Measurements from ENCODE around the gene OXA1L.

DNA sequence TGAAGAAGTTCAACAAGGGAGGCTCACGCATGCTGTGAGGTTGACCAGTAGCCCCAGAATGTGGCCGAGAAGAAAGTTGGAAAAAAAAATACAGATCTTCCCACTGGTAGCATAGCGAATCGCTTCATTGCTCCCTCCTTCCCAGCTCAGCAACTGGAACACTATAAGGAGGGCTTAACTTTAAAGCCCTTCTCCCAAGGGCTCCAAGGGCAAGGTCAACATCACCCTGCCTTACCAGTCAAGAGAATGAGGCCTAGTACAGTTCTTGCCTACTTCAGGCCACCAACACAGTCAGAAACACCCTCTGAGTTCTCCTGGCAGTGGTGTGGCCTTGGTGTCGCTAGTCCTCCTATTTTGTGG is 14.4 kb downstream of the OXA1L start:
- TF ChIP-seq, protein P1, sequence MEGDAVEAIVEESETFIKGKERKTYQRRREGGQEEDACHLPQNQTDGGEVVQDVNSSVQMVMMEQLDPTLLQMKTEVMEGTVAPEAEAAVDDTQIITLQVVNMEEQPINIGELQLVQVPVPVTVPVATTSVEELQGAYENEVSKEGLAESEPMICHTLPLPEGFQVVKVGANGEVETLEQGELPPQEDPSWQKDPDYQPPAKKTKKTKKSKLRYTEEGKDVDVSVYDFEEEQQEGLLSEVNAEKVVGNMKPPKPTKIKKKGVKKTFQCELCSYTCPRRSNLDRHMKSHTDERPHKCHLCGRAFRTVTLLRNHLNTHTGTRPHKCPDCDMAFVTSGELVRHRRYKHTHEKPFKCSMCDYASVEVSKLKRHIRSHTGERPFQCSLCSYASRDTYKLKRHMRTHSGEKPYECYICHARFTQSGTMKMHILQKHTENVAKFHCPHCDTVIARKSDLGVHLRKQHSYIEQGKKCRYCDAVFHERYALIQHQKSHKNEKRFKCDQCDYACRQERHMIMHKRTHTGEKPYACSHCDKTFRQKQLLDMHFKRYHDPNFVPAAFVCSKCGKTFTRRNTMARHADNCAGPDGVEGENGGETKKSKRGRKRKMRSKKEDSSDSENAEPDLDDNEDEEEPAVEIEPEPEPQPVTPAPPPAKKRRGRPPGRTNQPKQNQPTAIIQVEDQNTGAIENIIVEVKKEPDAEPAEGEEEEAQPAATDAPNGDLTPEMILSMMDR (IDR thresholded peaks at IDR 0.05) = no peak
- TF ChIP-seq POLR2A (IDR thresholded peaks at IDR 0.05) = no peak
